ENCODE results near the gene SH3PXD2A. TPM values are rescaled to one million over a fixed set of nuclear protein-coding genes. Genes with fewer than 3 reads are reported as not detected.

Gene SH3PXD2A
- total and polyA plus RNA-seq, 9 of the 15 experiments (the other 6 are each of a cell fraction or from before 2014, with no cell fraction given): 0.41 to 9.3 (median 2.5) TPM

DNA sequence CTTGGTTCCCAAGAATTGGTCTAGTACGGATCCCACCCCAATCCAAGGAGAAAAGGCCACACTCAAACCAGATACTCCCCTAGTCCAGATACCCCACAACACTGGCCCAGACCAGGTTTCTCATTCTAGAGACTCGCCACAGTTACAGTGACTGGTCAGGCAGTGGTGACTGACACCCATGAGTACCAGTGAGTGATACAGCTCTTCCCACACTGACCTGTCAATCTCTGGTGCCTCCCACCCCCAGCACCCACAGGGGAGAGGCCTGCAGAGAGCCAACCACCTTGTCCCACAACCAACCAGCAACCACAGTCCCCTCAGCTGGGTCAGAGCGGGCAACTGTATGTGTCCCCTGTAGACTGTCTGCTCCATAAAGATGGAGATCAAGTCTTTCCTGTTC is 209.1 kb downstream of the SH3PXD2A start:
- BruUV-seq (replicated peaks): no TSS peak
- TF ChIP-seq, protein P1, sequence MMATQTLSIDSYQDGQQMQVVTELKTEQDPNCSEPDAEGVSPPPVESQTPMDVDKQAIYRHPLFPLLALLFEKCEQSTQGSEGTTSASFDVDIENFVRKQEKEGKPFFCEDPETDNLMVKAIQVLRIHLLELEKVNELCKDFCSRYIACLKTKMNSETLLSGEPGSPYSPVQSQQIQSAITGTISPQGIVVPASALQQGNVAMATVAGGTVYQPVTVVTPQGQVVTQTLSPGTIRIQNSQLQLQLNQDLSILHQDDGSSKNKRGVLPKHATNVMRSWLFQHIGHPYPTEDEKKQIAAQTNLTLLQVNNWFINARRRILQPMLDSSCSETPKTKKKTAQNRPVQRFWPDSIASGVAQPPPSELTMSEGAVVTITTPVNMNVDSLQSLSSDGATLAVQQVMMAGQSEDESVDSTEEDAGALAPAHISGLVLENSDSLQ (IDR thresholded peaks at IDR 0.05): peak; percentile 95
- TF ChIP-seq C11orf30 (IDR thresholded peaks at IDR 0.05; ENCODE audit: low read depth): no peak
- TF ChIP-seq, protein P2, sequence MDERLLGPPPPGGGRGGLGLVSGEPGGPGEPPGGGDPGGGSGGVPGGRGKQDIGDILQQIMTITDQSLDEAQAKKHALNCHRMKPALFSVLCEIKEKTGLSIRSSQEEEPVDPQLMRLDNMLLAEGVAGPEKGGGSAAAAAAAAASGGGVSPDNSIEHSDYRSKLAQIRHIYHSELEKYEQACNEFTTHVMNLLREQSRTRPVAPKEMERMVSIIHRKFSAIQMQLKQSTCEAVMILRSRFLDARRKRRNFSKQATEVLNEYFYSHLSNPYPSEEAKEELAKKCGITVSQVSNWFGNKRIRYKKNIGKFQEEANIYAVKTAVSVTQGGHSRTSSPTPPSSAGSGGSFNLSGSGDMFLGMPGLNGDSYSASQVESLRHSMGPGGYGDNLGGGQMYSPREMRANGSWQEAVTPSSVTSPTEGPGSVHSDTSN (CRISPR knock-in tag; IDR thresholded peaks at IDR 0.05; ENCODE audit: low read depth): no peak
- TF ChIP-seq, protein P2 (tag; conservative IDR thresholded peaks at IDR 0.05; ENCODE audit: low read depth): peak; percentile 63
- Histone ChIP-seq H4K20me1 (replicated peaks; ENCODE audit: control insufficient read depth, insufficient read depth, low read length) (no peaks in the 10 kb centered on the region; the same call in 1 of the 2 replicates), H2AFZ (ENCODE audit: low read depth, low read length) (no peak overlapping the region), H3K9ac (ENCODE audit: insufficient read depth in 1 of 2, low read depth in 2 of 2, low read length in 2 of 2) (no peak overlapping the region), H3K27me3 (ENCODE audit: control insufficient read depth in 2 of 2, insufficient read depth in 2 of 2, low read length in 2 of 2) (no peaks in the 10 kb centered on the region), H3K27ac (ENCODE audit: extremely low read depth, low read depth, low read length) (no peak overlapping the region), H3K4me2 (ENCODE audit: insufficient read depth, low read length) (no peak overlapping the region), H3K9me3 (replicated peaks; ENCODE audit: control insufficient read depth, insufficient read depth, low read depth, low read length) (no peaks in the 10 kb centered on the region), H3K4me3 (no peak overlapping the region), H3K4me1 (replicated peaks in 1 of 2; ENCODE audit: control insufficient read depth in 2 of 2, insufficient read depth in 2 of 2, low read length in 2 of 2) (peaks cover 0 to 6% of the 10 kb centered on the region in 2 experiments; a peak in 3 of 5 replicates), H3K9me1 (ENCODE audit: control insufficient read depth, insufficient read depth, low read length) (no peaks in the 10 kb centered on the region), H3K79me2 (ENCODE audit: control insufficient read depth, insufficient read depth, low read length) (no peaks in the 10 kb centered on the region), H3K36me3 (ENCODE audit: control insufficient read depth, insufficient read depth, low read length) (0 out of 3 replicates have a peak, but pooled peaks cover 3% of the 10 kb centered on the region)
- FAIRE-seq: no peak
- ChIA-PET CTCF (ENCODE audit: low intra/inter-chr PET ratio) (no interaction called here), POLR2A (interaction anchor here (0.6 kb wide), 1 partner anchor 1167 kb away, joined by 3 read pairs; no protein-coding TSS in a partner anchor)
- in situ Hi-C loops (cut with MboI) (no loop called here), intact Hi-C loops (cut with micrococcal nuclease) (no loop called here)
- ATAC-seq: peak; percentile 65
- peak in 1 of 4 experiments; percentile 19 for DNase-seq (ENCODE audit: extremely low read depth in 1 of 4, low spot score in 3 of 4)
- WGBS (ENCODE audit: insufficient coverage, low coverage, missing lambda C conversion rate): 76% methylated on average over 3 of the region's 3 CpGs

Data from K562 (cell line).